Metanephros (tissue), 1 donor: ENCODE data around the gene SLC29A4. TPM values are rescaled to one million over a fixed set of nuclear protein-coding genes. Genes with fewer than 3 reads are reported as not detected.

Experiments used
- total RNA-seq: library from RNA; depleted of rRNA; stranded (reverse); fragments of >200 nt; gene quantifications from one replicate; pipeline ENCODE4 v1.2.3, GENCODE V29; 2014

The SLC29A4 gene, protein sequence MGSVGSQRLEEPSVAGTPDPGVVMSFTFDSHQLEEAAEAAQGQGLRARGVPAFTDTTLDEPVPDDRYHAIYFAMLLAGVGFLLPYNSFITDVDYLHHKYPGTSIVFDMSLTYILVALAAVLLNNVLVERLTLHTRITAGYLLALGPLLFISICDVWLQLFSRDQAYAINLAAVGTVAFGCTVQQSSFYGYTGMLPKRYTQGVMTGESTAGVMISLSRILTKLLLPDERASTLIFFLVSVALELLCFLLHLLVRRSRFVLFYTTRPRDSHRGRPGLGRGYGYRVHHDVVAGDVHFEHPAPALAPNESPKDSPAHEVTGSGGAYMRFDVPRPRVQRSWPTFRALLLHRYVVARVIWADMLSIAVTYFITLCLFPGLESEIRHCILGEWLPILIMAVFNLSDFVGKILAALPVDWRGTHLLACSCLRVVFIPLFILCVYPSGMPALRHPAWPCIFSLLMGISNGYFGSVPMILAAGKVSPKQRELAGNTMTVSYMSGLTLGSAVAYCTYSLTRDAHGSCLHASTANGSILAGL
- total RNA-seq, result 11.3 TPM

DNA sequence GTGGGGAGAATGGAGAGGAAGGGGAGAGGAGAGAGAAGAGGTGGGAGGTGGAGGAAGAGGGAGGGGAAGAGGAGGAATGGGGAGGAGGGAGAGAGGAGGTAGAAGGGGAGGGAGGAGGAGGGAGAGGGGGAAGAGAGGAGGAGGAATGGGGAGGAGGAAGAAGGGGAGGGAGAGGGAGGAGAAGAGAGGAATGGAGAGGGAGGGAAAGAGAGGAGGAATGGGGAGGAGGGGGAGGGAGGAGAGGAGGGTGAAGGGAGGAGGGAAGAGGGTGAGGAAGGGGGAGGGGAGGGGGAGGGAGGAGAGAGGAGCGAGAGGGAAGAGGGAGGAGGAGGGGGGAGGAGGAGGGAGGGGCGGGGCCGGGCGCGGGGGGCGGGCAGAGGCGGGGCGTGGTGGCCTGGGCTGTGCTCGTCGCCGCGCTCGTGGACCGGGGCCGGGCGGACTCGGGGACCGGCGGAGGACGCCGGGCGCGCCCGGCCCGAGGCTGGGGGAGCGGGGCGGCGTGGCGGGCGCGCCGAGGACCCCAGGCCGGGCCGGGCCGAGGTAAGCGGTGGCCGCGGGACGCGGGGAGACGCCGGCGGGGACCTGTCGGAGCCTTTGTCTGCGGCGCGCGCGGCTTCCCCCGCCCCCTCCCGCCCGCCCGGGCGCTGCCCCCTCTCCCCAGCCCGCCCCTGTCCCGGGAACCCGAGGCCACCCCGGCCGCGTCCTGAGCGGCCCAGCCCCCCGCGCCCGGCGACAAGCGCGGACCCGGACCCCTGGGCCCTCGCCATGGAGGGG is at the start of gene SLC29A4:
TSS of gene SLC29A4 (plus strand) at position 401 of the 774 bp plus-strand sequence. CDS start 4,874 bp downstream, outside the sequence.

Other genes starting within 250 kb of the SLC29A4 start
- gene RBAK, start 237.1 kb upstream of the SLC29A4 start, total RNA-seq, result 13.4 TPM
- gene WIPI2, start 92.7 kb upstream of the SLC29A4 start, total RNA-seq, result 65.9 TPM
- gene TNRC18, start 140.9 kb downstream of the SLC29A4 start, total RNA-seq, result 172 TPM
- 7.9 TPM for gene FBXL18, start 230.9 kb downstream of the SLC29A4 start, total RNA-seq
- 2,599 TPM for gene ACTB, start 247.7 kb downstream of the SLC29A4 start, total RNA-seq